ENCODE measurements around the gene KRT79.

DNA sequence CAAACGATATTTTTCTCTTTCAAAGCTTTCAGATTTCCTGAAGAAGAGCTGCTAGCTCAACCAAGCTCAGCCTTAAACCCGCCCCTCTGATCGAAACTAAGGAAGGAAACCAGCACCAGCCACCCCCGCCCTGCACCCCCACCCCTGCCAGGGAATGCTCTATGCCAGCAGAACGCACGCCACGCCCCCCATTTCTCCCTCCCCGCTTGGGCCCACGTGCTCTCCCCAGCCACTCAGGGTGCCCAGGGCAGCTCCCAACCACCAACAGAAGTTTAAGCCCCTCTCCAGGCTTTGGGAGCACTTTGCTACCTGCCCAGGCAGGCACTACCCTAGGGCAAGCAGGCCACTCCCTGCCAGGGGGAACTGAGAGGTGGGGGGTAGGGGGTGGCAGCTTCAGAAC, 33.5 kb upstream of the KRT79 start:
- TF ChIP-seq, protein P1, sequence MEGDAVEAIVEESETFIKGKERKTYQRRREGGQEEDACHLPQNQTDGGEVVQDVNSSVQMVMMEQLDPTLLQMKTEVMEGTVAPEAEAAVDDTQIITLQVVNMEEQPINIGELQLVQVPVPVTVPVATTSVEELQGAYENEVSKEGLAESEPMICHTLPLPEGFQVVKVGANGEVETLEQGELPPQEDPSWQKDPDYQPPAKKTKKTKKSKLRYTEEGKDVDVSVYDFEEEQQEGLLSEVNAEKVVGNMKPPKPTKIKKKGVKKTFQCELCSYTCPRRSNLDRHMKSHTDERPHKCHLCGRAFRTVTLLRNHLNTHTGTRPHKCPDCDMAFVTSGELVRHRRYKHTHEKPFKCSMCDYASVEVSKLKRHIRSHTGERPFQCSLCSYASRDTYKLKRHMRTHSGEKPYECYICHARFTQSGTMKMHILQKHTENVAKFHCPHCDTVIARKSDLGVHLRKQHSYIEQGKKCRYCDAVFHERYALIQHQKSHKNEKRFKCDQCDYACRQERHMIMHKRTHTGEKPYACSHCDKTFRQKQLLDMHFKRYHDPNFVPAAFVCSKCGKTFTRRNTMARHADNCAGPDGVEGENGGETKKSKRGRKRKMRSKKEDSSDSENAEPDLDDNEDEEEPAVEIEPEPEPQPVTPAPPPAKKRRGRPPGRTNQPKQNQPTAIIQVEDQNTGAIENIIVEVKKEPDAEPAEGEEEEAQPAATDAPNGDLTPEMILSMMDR (IDR thresholded peaks at IDR 0.05): no peak
- TF ChIP-seq POLR2AphosphoS5 (IDR thresholded peaks at IDR 0.05) (peak; percentile 16), POLR2A (IDR thresholded peaks at IDR 0.05) (peak; percentile 33)
